Gastrocnemius medialis (tissue), 4 donors: ENCODE measurements around the gene PTGIS. TPM values are rescaled to one million over a fixed set of nuclear protein-coding genes. Genes with fewer than 3 reads are reported as not detected.
"Not testable (repeated sequence)": the region's sequence is repeated elsewhere in the genome, so short reads cannot be mapped to it uniquely, and the experiment has no call there.

Experiments used
- ATAC-seq, 2 donors: fragments of 150-250 bp; one replicate each; pipeline ENCODE4 v1.9.1; 2016
- DNase-seq, 2 donors: peaks; one replicate each; pipeline ENCODE4 v3.0.0-alpha.2; 2019
- H3K27ac ChIP-seq, 4 donors: fragments of 200-600 bp; sonication (generic); 1 replicate in 1 of 4; 2 replicates in 3 of 4; pipeline ENCODE4 v1.5.1; 2016 to 2018; ENCODE audit warnings: mild to moderate bottlenecking in 2 of 4, moderate library complexity in 1 of 4
- H3K27me3 ChIP-seq, 3 donors: fragments of 200-600 bp; sonication (generic) in 2 of 3; 1 replicate in 1 of 3; 2 replicates in 2 of 3; pipeline versions ENCODE4 v1.5.1 to v1.6.0; 2016 to 2019; ENCODE audit warnings: mild to moderate bottlenecking in 1 of 3, moderate library complexity in 1 of 3
- H3K36me3 ChIP-seq, 2 donors: fragments of 200-600 bp; sonication (generic) in 1 of 2; one replicate each; pipeline ENCODE4 v1.5.1; 2017 to 2018
- H3K4me1 ChIP-seq, 2 donors: fragments of 200-600 bp; sonication (generic) in 1 of 2; one replicate each; pipeline ENCODE4 v1.5.1; 2016 to 2017; ENCODE audit warnings: mild to moderate bottlenecking in 2 of 2
- H3K4me3 ChIP-seq, 4 donors: fragments of 200-600 bp; sonication (generic) in 3 of 4; 1 replicate in 1 of 4; 2 replicates in 3 of 4; pipeline ENCODE4 v1.5.1; 2016 to 2019; ENCODE audit warnings: mild to moderate bottlenecking in 2 of 4
- H3K9me3 ChIP-seq, 3 donors: fragments of 200-600 bp; sonication (generic) in 2 of 3; 1 replicate in 1 of 3; 2 replicates in 2 of 3; pipeline ENCODE4 v1.5.1; 2016 to 2019
- CTCF ChIP-seq, 5 experiments: fragments of 450-650 bp in 3 of 5; fragments of 200-600 bp in 2 of 5; sonication (generic) in 2 of 5; IDR thresholded peaks in 4 of 5; conservative IDR thresholded peaks in 1 of 5; 1 replicate in 4 of 5; 2 replicates in 1 of 5; pipeline ENCODE4 v1.5.1; 2016 to 2019; ENCODE audit warnings: antibody characterized with exemption in 5 of 5, mild to moderate bottlenecking in 3 of 5, moderate library complexity in 3 of 5
- POLR2A ChIP-seq, 2 donors: fragments of 450-650 bp; IDR thresholded peaks; one replicate each; pipeline ENCODE4 v1.6.1; 2017; ENCODE audit warnings: antibody characterized with exemption in 2 of 2, mild to moderate bottlenecking in 2 of 2, moderate library complexity in 2 of 2
- in situ Hi-C, 4 donors: fragments of 200-750 bp; cut with MboI; loops; one replicate each; pipeline versions ENCODE4 v1.15.0 to v1.8.0; 2017; ENCODE audit warnings: low sequenced_read_pairs in 4 of 4
- intact Hi-C: fragments of 100-400 bp; cut with DNase I; formaldehyde crosslinking; loops from one replicate; pipeline ENCODE4 v1.15.1; 2023; ENCODE audit warnings: low total_unique reads
- total RNA-seq, 4 donors: library from RNA; depleted of rRNA; stranded (reverse); fragments of >200 nt; gene quantifications; one replicate each; pipeline versions ENCODE4 v1.1.0 to v1.2.3, GENCODE V29; 2016

Gene PTGIS
- 10 to 100 TPM in 2 of 4 donors, 1 to 10 TPM in 2; 4.5 to 13.1 (median 9.5) TPM for total RNA-seq

GRCh38 chr20:49567421-49568277 is at the start of gene PTGIS:
Gene PTGIS (minus strand): TSS chr20:49568137. CDS start chr20:49568116, 21 bp downstream.
- Histone ChIP-seq H3K27ac (peak within 1 kb of the TSS; percentile 39 to 64 (median 58)), H3K9me3 (no peaks in the 10 kb centered on the region), H3K36me3 (no peaks in the 10 kb centered on the region), H3K4me1 (peaks cover under 1 to 3% of the 10 kb centered on the region in 2 donors), H3K4me3 (peak within 1 kb of the TSS; percentile 45 to 53 (median 48)), H3K27me3 (peaks cover 11 to 28% (median 23%) of the 10 kb centered on the region in 3 donors)
- no peak for TF ChIP-seq CTCF (IDR thresholded peaks at IDR 0.05 in 4 of 5, conservative IDR thresholded peaks at IDR 0.05 in 1 of 5)
- TF ChIP-seq POLR2A (IDR thresholded peaks at IDR 0.05): no peak
- DNase-seq (no peak), ATAC-seq (peak in 1 of 2 donors; percentile 29)
- intact Hi-C loops (no loop called here), in situ Hi-C loops (no loop called here)

- H3K9me3 ChIP-seq, ATAC-seq, H3K4me1 ChIP-seq, H3K36me3 ChIP-seq, H3K27ac ChIP-seq, H3K27me3 ChIP-seq, H3K4me3 ChIP-seq, DNase-seq: not testable (repeated sequence)
- in situ Hi-C loops: loop anchor here in 2 of 4 donors (10.0 kb wide), 1 partner anchor 227 kb away; no protein-coding TSS in a partner anchor
- intact Hi-C loops: loop anchor here (10.0 kb wide), 1 partner anchor 147 kb away; no protein-coding TSS in a partner anchor
Observed at GRCh38 chr20:49617394-49617793, 49.5 kb upstream of the PTGIS start.

GRCh38 chr20:49616154-49617007 is 48.4 kb upstream of the PTGIS start:
- Histone ChIP-seq H3K4me1 (peaks cover under 1 to 14% of the 10 kb centered on the region in 2 donors), H3K27me3 (no peaks in the 10 kb centered on the region), H3K4me3 (no peak overlapping the region), H3K27ac (peak overlapping the region; percentile 71 to 92 (median 86)), H3K36me3 (no peaks in the 10 kb centered on the region), H3K9me3 (no peaks in the 10 kb centered on the region)
- DNase-seq: no peak
- TF ChIP-seq POLR2A (IDR thresholded peaks at IDR 0.05): no peak
- no peak for TF ChIP-seq CTCF (IDR thresholded peaks at IDR 0.05 in 4 of 5, conservative IDR thresholded peaks at IDR 0.05 in 1 of 5)
- no peak for ATAC-seq
- in situ Hi-C loops: loop anchor here in 2 of 4 donors (10.0 kb wide), 1 partner anchor 228 kb away; no protein-coding TSS in a partner anchor
- intact Hi-C loops: loop anchor here (10.0 kb wide), 1 partner anchor 148 kb away; no protein-coding TSS in a partner anchor

GRCh38 chr20:49615401-49616153 is 47.6 kb upstream of the PTGIS start:
- in situ Hi-C loops: loop anchor here in 2 of 4 donors (10.0 kb wide), 1 partner anchor 229 kb away; no protein-coding TSS in a partner anchor
- DNase-seq (peak; percentile 91 to 97), ATAC-seq (peak; percentile 71 to 78)
- H3K4me3 ChIP-seq: no peak overlapping the region
- H3K36me3 ChIP-seq: no peaks in the 10 kb centered on the region
- intact Hi-C loops: loop anchor here (2.0 to 10.0 kb wide), 2 partner anchors 97 to 149 kb away; partner anchors contain the start of gene B4GALT5
- H3K9me3 ChIP-seq: no peaks in the 10 kb centered on the region
- no peak for TF ChIP-seq POLR2A (IDR thresholded peaks at IDR 0.05)
- peak in 1 of 5 experiments; percentile 21 for TF ChIP-seq CTCF (IDR thresholded peaks at IDR 0.05 in 4 of 5, conservative IDR thresholded peaks at IDR 0.05 in 1 of 5)
- peak overlapping the region; percentile 71 to 92 (median 86) for H3K27ac ChIP-seq
- no peaks in the 10 kb centered on the region for H3K27me3 ChIP-seq
- peaks cover 9 to 14% of the 10 kb centered on the region in 2 donors for H3K4me1 ChIP-seq

GRCh38 chr20:49615051-49615400 is 47.1 kb upstream of the PTGIS start:
- not testable (repeated sequence) for ATAC-seq, DNase-seq
- in situ Hi-C loops: loop anchor here in 2 of 4 donors (10.0 kb wide), 1 partner anchor 230 kb away; no protein-coding TSS in a partner anchor

More at GRCh38 chr20:49615051-49615400, 47.1 kb upstream of the PTGIS start:
- H3K36me3 ChIP-seq, H3K27me3 ChIP-seq, H3K4me3 ChIP-seq, H3K9me3 ChIP-seq: not testable (repeated sequence)
- intact Hi-C loops: loop anchor here (2.0 to 10.0 kb wide), 2 partner anchors 98 to 150 kb away; partner anchors contain the start of gene B4GALT5
- Histone ChIP-seq H3K27ac (peak overlapping the region; percentile 71 to 92 (median 86)), H3K4me1 (peaks cover 10 to 14% of the 10 kb centered on the region in 2 donors)
